ENCODE results near the gene CCKAR.

DNA sequence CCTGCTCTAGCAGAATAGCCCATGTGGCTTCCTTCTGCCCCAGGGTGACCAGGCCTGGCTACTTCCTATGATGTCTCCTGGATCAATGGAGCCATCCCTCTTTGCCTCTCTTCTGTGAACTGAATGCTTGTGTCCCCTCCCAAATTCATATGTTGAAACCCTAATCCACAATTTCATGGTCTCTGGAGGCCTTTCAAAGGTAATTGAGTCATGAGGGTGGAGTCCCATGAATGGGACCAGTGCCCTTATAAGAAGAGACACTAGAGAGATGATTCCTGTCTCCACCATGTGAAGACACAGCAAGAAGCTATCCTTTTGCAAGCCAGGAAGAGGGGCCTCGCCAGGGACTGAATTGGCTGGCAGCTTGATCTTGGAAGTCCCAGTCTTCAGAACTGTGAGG is 18.4 kb downstream of the CCKAR start:
- TF ChIP-seq POLR2AphosphoS5 (IDR thresholded peaks at IDR 0.05; ENCODE audit: low read depth) (no peak), CREB1 (CRISPR knock-in tag; IDR thresholded peaks at IDR 0.05; ENCODE audit: low read depth) (no peak)
- TF ChIP-seq, protein P1, sequence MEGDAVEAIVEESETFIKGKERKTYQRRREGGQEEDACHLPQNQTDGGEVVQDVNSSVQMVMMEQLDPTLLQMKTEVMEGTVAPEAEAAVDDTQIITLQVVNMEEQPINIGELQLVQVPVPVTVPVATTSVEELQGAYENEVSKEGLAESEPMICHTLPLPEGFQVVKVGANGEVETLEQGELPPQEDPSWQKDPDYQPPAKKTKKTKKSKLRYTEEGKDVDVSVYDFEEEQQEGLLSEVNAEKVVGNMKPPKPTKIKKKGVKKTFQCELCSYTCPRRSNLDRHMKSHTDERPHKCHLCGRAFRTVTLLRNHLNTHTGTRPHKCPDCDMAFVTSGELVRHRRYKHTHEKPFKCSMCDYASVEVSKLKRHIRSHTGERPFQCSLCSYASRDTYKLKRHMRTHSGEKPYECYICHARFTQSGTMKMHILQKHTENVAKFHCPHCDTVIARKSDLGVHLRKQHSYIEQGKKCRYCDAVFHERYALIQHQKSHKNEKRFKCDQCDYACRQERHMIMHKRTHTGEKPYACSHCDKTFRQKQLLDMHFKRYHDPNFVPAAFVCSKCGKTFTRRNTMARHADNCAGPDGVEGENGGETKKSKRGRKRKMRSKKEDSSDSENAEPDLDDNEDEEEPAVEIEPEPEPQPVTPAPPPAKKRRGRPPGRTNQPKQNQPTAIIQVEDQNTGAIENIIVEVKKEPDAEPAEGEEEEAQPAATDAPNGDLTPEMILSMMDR (conservative IDR thresholded peaks at IDR 0.05; ENCODE audit: low read depth in 2 of 2) = no peak
